Measurements from ENCODE around the gene CD36.

GRCh38 chr7:80711531-80711930 is 73.1 kb downstream of the CD36 start:
- TF ChIP-seq CTCF (conservative IDR thresholded peaks at IDR 0.05; ENCODE audit: low read depth in 2 of 2) (no peak), POLR2AphosphoS5 (IDR thresholded peaks at IDR 0.05; ENCODE audit: low read depth) (no peak), REST (IDR thresholded peaks at IDR 0.05; ENCODE audit: unreplicated experiment) (no peak), EZH2phosphoT487 (IDR thresholded peaks at IDR 0.05; ENCODE audit: unreplicated experiment) (no peak)
